Neural progenitor cell (in vitro differentiated cells): Measurements from ENCODE around the gene EML5. TPM values are rescaled to one million over a fixed set of nuclear protein-coding genes. Genes with fewer than 3 reads are reported as not detected.

Experiments used
- DNase-seq: peaks from one replicate; pipeline ENCODE4 v3.0.0-alpha.2; 2016; ENCODE audit warnings: low spot score
- H2AFZ ChIP-seq: fragments of 200-600 bp; sonication (generic); replicated peaks from 2 replicates; pipeline ENCODE4 v1.6.1; 2016; ENCODE audit warnings: antibody characterized with exemption
- H3F3A ChIP-seq: fragments of 200-600 bp; sonication (generic); 2 replicates; pipeline ENCODE4 v1.6.1; 2016; ENCODE audit warnings: antibody characterized with exemption, low read depth
- H3K27ac ChIP-seq: fragments of 200-600 bp; sonication (generic); 2 replicates; pipeline ENCODE4 v1.5.1; 2016; ENCODE audit warnings: mild to moderate bottlenecking
- H3K27me3 ChIP-seq: fragments of 200-600 bp; sonication (generic); 2 replicates; pipeline ENCODE4 v1.6.1; 2016; ENCODE audit warnings: mild to moderate bottlenecking, moderate library complexity
- H3K36me3 ChIP-seq: fragments of 200-600 bp; sonication (generic); 2 replicates; pipeline ENCODE4 v1.5.1; 2016
- H3K4me1 ChIP-seq: fragments of 200-600 bp; sonication (generic); 2 replicates; pipeline ENCODE4 v1.6.1; 2016; ENCODE audit warnings: mixed run types
- H3K4me2 ChIP-seq: fragments of 200-600 bp; sonication (generic); 2 replicates; pipeline ENCODE4 v1.6.1; 2016
- H3K4me3 ChIP-seq: fragments of 200-600 bp; sonication (generic); 2 replicates; pipeline ENCODE4 v1.5.1; 2016
- H3K79me2 ChIP-seq: fragments of 200-600 bp; sonication (generic); 2 replicates; pipeline ENCODE4 v1.6.1; 2016; ENCODE audit warnings: low read depth
- H3K9ac ChIP-seq: fragments of 200-600 bp; sonication (generic); 2 replicates; pipeline ENCODE4 v1.6.1; 2016
- H3K9me3 ChIP-seq: fragments of 200-600 bp; sonication (generic); 2 replicates; pipeline ENCODE4 v1.5.1; 2016; ENCODE audit warnings: low read depth
- H4K20me1 ChIP-seq: fragments of 200-600 bp; sonication (generic); 2 replicates; pipeline ENCODE4 v1.6.1; 2016; ENCODE audit warnings: low read depth
- H3K27ac Mint-ChIP-seq: 3 replicates; pipeline ENCODE4 v1.8.0; 2021; ENCODE audit warnings: mixed read lengths
- H3K27me3 Mint-ChIP-seq: 2 replicates; pipeline ENCODE4 v1.8.0; 2022; ENCODE audit warnings: low read depth, mild to moderate bottlenecking, inconsistent platforms, moderate library complexity, mixed read lengths; ENCODE audit not compliant: insufficient read depth
- H3K36me3 Mint-ChIP-seq: 3 replicates; pipeline ENCODE4 v1.8.0; 2021; ENCODE audit warnings: mixed read lengths
- H3K4me1 Mint-ChIP-seq: 3 replicates; pipeline ENCODE4 v1.8.0; 2021; ENCODE audit warnings: mixed read lengths
- H3K4me3 Mint-ChIP-seq: 3 replicates; pipeline ENCODE4 v1.8.0; 2021; ENCODE audit warnings: mild to moderate bottlenecking, moderate library complexity, mixed read lengths
- H3K9me3 Mint-ChIP-seq: 3 replicates; pipeline ENCODE4 v1.8.0; 2020; ENCODE audit warnings: mixed read lengths
- CTCF ChIP-seq: fragments of 200-600 bp; sonication (generic); IDR thresholded peaks from 2 replicates; pipeline ENCODE4 v1.5.1; 2017; ENCODE audit warnings: antibody characterized with exemption, mild to moderate bottlenecking
- EZH2 ChIP-seq: fragments of 200-600 bp; sonication (generic); IDR thresholded peaks from 2 replicates; pipeline ENCODE4 v1.6.1; 2017; ENCODE audit warnings: antibody characterized with exemption, mild to moderate bottlenecking, moderate library complexity
- EZH2phosphoT487 ChIP-seq: fragments of 200-600 bp; sonication (generic); IDR thresholded peaks from 2 replicates; pipeline ENCODE4 v1.6.1; 2017; ENCODE audit warnings: antibody characterized with exemption
- total RNA-seq: library from RNA; depleted of rRNA; stranded (reverse); fragments of >200 nt; gene quantifications from 2 replicates; pipeline ENCODE4 v1.2.3, GENCODE V29; 2015; ENCODE audit warnings: low replicate concordance

EML5 gene
- total RNA-seq, 1 donor from 2014 or later = 0.71 TPM

- Histone ChIP-seq H3K9me3 (no peaks in the 10 kb centered on the region), H3K4me3 (no peak overlapping the region), H3K9ac (no peak overlapping the region), H3K79me2 (no peaks in the 10 kb centered on the region), H3K27me3 (no peaks in the 10 kb centered on the region), H4K20me1 (no peaks in the 10 kb centered on the region), H3F3A (no peaks in the 10 kb centered on the region), H3K4me2 (no peak overlapping the region), H2AFZ (no peak overlapping the region), H3K36me3 (no peaks in the 10 kb centered on the region), H3K4me1 (no peaks in the 10 kb centered on the region), H3K27ac (no peak overlapping the region)
- Mint-ChIP-seq H3K9me3 (no peaks in the 10 kb centered on the region), H3K27me3 (no peaks in the 10 kb centered on the region), H3K4me1 (no peaks in the 10 kb centered on the region), H3K36me3 (no peaks in the 10 kb centered on the region), H3K4me3 (no peak overlapping the region), H3K27ac (no peak overlapping the region)
- no peak for DNase-seq
- TF ChIP-seq CTCF (no peak), EZH2 (no peak)
Observed at GRCh38 chr14:88727057-88727456, 65.7 kb downstream of the EML5 start.

GRCh38 chr14:88710709-88711108, 82.0 kb downstream of the EML5 start:
- no peaks in the 10 kb centered on the region for H3F3A ChIP-seq
- no peak for DNase-seq
- no peaks in the 10 kb centered on the region for H3K27me3 ChIP-seq
- H3K4me3 ChIP-seq = no peak overlapping the region
- Mint-ChIP-seq H3K9me3 (no peaks in the 10 kb centered on the region), H3K27ac (no peak overlapping the region), H3K4me3 (no peak overlapping the region), H3K36me3 (no peaks in the 10 kb centered on the region), H3K27me3 (no peaks in the 10 kb centered on the region), H3K4me1 (no peaks in the 10 kb centered on the region)
- H3K4me1 ChIP-seq = no peaks in the 10 kb centered on the region
- no peak overlapping the region for H3K4me2 ChIP-seq
- H3K9ac ChIP-seq = no peak overlapping the region
- H2AFZ ChIP-seq = no peak overlapping the region
- H3K36me3 ChIP-seq = no peaks in the 10 kb centered on the region
- TF ChIP-seq EZH2phosphoT487 = no peak
- no peak for TF ChIP-seq CTCF
- no peak for TF ChIP-seq EZH2
- H4K20me1 ChIP-seq = no peaks in the 10 kb centered on the region
- H3K79me2 ChIP-seq = no peaks in the 10 kb centered on the region
- H3K9me3 ChIP-seq = no peaks in the 10 kb centered on the region
- no peak overlapping the region for H3K27ac ChIP-seq

- H3K27ac Mint-ChIP-seq = no peak overlapping the region
- H2AFZ ChIP-seq = no peak overlapping the region
- H3K27me3 Mint-ChIP-seq = no peaks in the 10 kb centered on the region
- no peaks in the 10 kb centered on the region for H3K36me3 Mint-ChIP-seq
- no peak for DNase-seq
- H3K27me3 ChIP-seq = no peaks in the 10 kb centered on the region
- no peaks in the 10 kb centered on the region for H3F3A ChIP-seq
- H3K79me2 ChIP-seq = no peaks in the 10 kb centered on the region
- no peaks in the 10 kb centered on the region for H4K20me1 ChIP-seq
- no peaks in the 10 kb centered on the region for H3K4me1 ChIP-seq
- H3K9ac ChIP-seq = no peak overlapping the region
- H3K27ac ChIP-seq = no peak overlapping the region
- no peaks in the 10 kb centered on the region for H3K9me3 Mint-ChIP-seq
- TF ChIP-seq EZH2phosphoT487 (no peak), CTCF (no peak), EZH2 (no peak)
- no peak overlapping the region for H3K4me3 Mint-ChIP-seq
- no peak overlapping the region for H3K4me3 ChIP-seq
- H3K4me2 ChIP-seq = no peak overlapping the region
- H3K9me3 ChIP-seq = no peaks in the 10 kb centered on the region
- H3K4me1 Mint-ChIP-seq = no peaks in the 10 kb centered on the region
- H3K36me3 ChIP-seq = no peaks in the 10 kb centered on the region
Observed at GRCh38 chr14:88707088-88707487, 85.7 kb downstream of the EML5 start.

- DNase-seq = no peak
- Histone ChIP-seq H3K36me3 (no peaks in the 10 kb centered on the region), H3K27ac (no peak overlapping the region), H3K9ac (no peak overlapping the region), H3K9me3 (no peaks in the 10 kb centered on the region), H4K20me1 (no peaks in the 10 kb centered on the region), H3K4me2 (no peak overlapping the region), H3K4me1 (no peaks in the 10 kb centered on the region), H2AFZ (no peak overlapping the region), H3K27me3 (no peaks in the 10 kb centered on the region), H3K4me3 (no peak overlapping the region), H3F3A (no peaks in the 10 kb centered on the region), H3K79me2 (no peaks in the 10 kb centered on the region)
- Mint-ChIP-seq H3K27me3 (no peaks in the 10 kb centered on the region), H3K4me3 (no peak overlapping the region), H3K36me3 (no peaks in the 10 kb centered on the region), H3K27ac (no peak overlapping the region), H3K9me3 (no peaks in the 10 kb centered on the region), H3K4me1 (no peaks in the 10 kb centered on the region)
- TF ChIP-seq EZH2phosphoT487 (no peak), CTCF (no peak), EZH2 (no peak)
Observed at GRCh38 chr14:88706425-88706824, 86.3 kb downstream of the EML5 start.
